GM18502 (cell line): ENCODE results near the gene USP40.
"Not testable (repeated sequence)": the region's sequence is repeated elsewhere in the genome, so short reads cannot be mapped to it uniquely, and the experiment has no call there.

Experiments
- ATAC-seq: cut with Tn5 transposase; IDR thresholded peaks from one replicate; pipeline ENCODE4 v1.9.1; 2021; ENCODE audit warnings: mild to moderate bottlenecking; ENCODE audit not compliant: unreplicated experiment, poor library complexity

USP40 gene, protein sequence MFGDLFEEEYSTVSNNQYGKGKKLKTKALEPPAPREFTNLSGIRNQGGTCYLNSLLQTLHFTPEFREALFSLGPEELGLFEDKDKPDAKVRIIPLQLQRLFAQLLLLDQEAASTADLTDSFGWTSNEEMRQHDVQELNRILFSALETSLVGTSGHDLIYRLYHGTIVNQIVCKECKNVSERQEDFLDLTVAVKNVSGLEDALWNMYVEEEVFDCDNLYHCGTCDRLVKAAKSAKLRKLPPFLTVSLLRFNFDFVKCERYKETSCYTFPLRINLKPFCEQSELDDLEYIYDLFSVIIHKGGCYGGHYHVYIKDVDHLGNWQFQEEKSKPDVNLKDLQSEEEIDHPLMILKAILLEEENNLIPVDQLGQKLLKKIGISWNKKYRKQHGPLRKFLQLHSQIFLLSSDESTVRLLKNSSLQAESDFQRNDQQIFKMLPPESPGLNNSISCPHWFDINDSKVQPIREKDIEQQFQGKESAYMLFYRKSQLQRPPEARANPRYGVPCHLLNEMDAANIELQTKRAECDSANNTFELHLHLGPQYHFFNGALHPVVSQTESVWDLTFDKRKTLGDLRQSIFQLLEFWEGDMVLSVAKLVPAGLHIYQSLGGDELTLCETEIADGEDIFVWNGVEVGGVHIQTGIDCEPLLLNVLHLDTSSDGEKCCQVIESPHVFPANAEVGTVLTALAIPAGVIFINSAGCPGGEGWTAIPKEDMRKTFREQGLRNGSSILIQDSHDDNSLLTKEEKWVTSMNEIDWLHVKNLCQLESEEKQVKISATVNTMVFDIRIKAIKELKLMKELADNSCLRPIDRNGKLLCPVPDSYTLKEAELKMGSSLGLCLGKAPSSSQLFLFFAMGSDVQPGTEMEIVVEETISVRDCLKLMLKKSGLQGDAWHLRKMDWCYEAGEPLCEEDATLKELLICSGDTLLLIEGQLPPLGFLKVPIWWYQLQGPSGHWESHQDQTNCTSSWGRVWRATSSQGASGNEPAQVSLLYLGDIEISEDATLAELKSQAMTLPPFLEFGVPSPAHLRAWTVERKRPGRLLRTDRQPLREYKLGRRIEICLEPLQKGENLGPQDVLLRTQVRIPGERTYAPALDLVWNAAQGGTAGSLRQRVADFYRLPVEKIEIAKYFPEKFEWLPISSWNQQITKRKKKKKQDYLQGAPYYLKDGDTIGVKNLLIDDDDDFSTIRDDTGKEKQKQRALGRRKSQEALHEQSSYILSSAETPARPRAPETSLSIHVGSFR

DNA sequence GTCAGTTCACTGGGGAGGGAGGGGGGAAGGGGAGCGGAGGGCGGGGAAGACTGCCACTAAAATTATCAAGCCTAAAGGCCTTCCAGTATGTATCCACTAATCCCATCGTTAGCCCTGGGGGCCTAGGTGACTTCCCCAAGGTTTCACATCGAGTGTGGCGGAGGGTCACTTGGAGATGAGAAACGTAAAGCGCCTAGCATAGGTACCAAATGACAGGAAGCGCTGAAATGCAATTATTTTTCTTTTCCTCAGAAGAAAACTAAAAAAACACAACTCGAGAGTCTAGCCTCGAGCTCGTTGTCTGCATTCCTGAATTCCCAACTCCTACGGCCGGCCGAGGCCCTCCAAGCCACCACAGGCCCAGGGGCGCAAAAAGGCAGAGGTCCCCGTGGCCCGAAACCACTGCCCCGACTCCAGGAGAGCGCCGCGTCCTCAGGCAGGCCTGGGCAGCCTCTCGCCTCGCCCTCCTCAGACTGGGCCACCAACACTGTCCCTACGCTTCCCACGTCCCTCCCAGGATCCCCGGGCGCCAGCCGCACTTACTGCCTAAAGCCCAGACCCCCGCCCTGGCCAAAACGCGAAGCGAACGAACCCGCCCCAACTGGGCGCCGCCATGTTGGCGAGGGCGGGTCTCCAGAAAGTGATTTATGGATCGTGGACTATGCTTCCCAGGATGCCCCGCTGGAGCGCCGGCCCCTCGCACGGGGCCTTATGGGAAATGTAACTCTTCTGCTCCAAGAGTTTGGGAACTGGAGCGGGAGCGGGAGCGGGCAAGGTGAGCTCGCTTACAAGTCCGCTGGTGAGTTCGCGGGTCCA lies at the start of gene USP40:
TSS of gene USP40 (minus strand) at position 642 of the 816 bp plus-strand sequence. CDS start 1,228 bp downstream, outside the sequence.
- ATAC-seq, result peak; percentile 64

DNA sequence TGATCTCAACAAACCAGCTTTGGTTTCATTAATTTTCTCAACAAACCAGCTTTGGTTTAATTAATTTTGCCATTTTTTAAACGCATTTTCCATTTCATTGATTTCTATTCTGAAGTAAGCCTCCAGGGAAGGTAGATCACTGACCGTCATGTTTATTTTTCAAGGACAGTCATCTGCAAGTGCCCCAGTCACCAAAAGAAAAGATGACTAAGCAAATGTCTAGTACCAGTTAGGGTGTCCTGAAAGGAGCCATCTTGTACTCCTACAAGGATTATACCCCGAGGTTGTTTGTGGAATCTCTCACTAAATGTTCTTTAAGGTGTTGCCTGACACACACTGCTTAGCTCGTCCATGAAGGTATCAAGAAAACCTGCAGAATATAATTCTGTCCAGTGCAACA lies 44.7 kb upstream of the USP40 start:
- no peak for ATAC-seq

DNA sequence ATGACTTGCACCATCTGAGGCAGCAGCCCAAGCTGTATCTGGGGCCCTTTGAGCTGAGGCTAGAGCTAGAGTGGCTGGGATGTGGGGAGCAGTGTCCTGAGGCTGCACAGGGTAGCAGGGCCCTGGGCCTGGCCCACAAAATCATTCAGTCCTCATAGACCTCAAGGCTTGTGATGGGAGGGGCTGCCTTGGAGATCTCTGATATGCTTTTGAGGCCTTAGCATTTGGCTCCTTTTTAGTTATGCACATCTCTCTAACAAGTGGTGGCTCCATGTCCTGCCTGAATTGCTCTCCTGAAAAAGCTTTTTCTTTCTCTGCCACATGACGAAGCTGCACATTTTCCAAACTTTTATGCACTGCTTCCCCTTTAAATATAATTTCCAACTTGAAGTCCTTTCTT lies 39.1 kb upstream of the USP40 start:
- ATAC-seq, result no peak

DNA sequence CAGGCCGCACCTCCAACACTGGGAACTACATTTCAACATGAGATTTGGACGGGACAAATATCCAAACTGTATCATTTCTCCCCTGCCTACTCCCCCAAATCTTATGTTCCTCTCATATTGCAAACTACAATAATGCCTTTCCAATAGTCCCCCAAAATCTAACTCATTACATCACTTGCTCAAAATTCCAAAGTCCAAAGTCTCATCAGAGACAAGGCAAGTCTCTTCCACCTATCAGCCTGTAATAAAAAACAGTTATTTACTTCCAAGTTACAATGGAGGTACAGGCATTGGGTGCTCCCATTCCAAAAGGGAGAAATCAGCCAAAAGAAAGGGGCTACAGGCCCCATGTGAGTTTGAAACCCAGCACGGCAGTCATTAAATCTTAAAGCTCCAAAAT lies 38.2 kb upstream of the USP40 start:
- no peak for ATAC-seq

DNA sequence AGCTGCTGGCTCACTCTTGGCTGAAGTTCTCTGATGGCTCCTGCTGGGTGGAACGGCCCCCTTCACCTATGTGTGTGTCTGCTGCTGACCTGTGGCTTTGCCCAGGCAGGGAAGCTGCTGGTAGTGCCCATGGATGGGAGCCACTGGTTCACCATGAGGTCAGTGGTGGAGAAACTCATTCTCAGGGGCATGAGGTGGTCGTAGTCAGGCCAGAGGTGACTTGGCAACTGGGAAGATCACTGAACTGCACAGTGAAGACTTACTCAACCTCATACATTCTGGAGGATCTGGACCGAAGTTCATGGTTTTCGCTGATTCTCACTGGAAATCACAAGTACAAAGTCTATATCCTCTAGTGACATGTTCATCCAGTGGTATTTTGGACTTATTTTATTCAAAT lies 36.9 kb upstream of the USP40 start:
- ATAC-seq, result no peak

DNA sequence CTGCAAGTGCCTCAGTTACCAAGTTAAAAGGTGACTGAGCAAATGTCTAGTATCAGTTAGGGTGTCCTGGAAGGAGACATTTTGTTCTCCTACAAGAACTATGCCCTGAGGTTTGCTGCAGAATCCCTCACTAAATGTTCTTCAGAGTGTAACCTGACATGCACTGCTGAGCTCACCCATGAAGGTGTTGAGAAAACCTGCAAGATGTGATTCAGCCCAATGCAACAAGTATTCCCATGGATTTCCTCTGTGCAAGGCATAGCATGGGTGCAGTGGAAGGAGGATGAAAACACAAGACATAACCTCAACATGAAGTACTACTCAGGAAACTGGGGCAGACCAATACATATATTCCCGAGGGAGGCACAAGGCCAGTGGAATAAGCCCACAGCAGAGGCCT lies 35.5 kb upstream of the USP40 start:
- ATAC-seq, result no peak

DNA sequence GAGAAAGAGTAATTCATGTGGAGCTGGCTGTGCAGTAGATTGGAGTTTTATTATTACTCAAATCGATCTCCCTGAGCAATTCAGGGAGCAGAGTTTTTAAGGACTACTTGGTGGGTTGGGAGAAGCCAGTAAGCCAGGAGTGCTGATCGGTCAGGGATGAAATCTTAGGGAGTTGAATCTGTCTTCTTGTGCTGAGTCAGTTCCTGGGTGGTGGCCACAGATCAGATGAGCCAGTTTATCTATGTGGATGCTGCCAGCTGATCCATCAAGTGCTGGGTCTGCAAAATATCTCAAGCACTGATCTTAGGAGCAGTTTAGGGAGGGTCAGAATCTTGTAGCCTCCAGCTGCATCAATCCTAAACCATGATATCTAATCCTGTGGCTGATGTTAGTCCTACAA lies 33.8 kb upstream of the USP40 start:
- ATAC-seq, result no peak

DNA sequence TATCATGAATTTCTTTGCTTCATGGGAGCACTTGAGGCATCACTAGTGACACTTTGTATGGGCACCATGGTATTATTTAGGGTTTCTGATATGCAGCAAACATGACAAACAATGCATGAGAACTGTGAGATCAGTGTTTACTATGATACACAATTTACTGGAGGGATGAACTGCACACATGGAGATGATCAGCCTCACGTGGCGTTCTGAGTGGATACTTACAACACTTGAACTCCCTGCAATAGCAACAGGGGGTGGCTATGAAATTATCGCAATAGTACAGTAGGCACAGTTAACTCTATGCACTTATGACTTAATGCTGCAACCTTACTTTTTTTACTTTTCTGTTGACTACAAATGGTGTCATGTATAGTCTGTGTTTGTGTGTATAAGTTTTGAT lies 32.4 kb upstream of the USP40 start:
- ATAC-seq, result no peak

DNA sequence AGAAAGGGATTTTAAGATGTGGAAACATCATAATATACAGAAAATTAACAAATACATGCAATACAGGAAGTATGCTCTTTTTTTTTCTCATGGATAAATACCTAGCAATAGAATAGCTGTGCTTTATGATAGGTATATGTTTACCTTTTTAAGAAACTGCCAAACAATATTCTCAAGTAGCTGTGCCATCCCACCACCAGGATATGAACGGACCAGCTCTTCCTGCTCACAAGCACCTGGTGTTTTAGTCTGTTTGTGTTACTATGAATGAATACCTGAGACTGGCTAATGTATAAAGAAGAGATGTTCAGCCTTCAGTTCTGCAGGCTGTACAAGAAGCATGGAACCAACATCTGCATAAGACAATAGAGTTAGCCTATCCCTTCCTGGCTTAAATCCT lies 30.9 kb upstream of the USP40 start:
- no peak for ATAC-seq

DNA sequence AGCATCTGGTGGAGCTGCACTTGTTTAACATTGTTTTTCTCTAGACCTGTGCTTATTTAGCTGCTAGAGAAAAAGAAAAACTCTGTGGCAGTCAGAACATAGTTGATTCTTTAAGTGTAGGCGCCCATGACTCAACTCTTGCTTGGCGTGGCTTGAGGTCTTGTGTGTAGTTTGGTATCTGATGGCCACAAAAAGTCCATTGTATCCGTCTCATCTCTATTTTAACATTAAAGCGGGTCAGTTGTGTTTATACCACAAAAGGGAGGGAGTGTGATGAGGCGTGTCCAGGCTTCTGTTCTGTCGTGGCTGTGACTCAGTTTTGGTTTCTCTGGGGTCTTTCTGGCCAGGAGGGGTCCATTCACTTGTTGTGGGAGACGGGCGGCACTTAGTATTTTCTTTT lies 26.6 kb upstream of the USP40 start:
- ATAC-seq, result no peak

DNA sequence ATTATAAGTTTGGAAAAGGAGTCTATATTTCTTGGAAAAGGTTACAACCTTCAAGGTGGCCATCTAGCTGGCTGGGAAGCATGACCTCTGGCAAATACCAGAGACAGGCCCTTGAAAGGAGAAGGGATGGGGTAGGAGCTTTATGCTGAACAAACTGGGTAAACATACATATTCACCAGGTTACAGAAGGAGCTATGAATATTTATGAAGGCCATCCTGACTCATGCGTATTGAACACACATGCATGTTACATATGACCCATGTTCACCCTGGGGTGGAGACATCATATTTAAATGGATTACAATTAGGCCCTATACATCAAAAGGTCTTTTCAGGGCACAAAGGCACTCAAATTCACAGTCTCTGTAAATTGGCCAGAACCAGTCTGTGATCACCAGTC lies 26.1 kb upstream of the USP40 start:
- ATAC-seq, result not testable (repeated sequence)

DNA sequence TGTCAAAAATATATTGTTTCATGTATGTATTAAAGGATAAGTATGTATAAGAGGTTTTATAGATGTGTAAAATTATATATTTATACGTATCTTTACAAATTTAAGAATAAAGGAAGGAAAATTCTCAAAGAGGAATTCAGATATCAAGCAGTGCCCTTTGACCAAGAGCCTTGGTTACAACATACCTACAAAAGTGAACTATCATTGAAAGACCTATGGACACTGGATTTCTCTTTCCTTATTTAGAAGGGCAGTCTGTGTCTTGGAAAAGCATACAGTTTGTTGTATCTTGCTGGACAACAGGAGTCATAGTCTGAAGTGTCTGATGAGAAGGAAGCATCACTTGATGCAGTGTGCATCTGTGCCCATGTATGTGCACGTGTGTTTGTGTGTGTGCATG lies 21.8 kb upstream of the USP40 start:
- ATAC-seq, result no peak

DNA sequence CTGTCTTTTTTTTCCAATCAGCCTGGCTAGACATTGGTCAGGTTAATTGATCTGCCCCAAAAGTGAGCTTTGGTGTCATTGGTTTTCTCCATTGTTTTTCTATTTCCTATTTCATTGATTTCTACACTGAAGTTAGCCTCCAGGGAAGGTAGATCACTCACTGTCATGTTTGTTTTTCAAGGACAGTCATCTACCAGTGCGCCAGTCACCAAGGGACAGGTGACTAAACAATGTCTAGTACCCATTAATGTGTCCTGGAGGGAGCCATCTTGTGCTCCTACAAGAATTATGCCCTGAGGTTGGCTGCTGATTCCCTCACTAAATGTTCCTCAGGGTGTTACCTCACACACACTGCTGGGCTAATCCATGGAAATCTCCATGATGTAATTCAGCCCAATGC lies 17.6 kb upstream of the USP40 start:
- ATAC-seq, result no peak

DNA sequence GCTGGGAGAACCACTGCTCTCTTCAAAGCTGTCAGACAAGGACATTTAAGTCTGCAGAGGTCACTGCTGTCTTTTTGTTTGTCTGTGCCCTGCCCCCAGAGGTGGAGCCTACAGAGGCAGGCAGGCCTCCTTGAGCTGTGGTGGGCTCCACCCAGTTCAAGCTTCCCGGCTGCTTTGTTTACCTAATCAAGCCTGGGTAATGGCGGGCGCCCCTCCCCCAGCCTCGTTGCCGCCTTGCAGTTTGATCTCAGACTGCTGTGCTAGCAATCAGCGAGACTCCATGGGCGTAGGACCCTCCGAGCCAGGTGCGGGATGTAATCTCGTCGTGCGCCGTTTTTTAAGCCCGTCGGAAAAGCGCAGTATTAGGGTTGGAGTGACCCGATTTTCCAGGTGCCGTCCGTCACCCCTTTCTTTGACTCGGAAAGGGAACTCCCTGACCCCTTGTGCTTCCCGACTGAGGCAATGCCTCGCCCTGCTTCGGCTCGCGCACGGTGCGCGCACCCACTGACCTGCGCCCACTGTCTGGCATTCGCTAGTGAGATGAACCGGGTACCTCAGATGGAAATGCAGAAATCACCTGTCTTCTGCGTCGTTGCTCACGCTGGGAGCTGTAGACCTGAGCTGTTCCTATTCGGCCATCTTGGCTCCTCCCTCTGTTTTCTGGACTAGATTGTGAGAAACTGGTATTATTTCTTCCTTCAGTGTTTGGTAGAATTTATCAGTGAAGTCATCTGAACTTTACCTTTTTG lies 16.8 kb upstream of the USP40 start:
- ATAC-seq, result not testable (repeated sequence)

DNA sequence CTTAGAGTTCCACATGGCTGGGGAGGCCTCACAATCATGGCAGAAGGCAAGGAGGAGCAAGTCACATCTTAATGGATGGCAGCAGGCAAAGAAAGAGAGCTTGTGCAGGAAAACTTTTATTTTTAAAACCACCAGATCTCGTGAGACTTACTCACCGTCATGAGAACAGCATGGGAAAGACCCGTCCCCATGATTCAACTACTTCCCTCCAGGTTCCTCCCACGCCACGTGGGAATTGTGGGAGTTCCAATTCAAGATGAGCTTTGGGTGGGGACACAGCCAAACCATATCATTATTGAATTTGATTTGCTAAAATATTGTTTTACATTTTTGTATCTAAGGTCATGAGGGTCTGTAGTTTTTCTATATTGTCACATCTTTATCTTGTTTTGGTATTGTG lies 10.8 kb upstream of the USP40 start:
- not testable (repeated sequence) for ATAC-seq

DNA sequence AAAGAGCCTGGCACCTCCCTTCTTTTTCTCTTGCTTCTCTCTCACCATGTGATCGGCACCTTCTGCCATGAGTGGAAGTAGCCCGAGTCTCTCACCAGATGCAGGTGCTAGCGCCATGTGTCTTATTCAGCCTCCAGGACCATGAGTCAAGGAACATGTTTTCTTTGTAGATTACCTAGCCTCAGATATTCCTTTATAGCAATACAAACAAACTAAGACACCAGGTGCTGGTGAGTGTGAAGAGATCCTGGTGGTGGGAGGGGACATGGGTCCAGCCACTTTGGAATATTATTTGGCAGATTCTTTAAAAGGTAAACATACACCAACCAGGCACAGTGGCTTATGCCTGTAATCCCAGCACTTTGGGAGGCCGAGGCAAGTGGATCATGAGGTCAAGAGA lies 5.9 kb upstream of the USP40 start:
- no peak for ATAC-seq

DNA sequence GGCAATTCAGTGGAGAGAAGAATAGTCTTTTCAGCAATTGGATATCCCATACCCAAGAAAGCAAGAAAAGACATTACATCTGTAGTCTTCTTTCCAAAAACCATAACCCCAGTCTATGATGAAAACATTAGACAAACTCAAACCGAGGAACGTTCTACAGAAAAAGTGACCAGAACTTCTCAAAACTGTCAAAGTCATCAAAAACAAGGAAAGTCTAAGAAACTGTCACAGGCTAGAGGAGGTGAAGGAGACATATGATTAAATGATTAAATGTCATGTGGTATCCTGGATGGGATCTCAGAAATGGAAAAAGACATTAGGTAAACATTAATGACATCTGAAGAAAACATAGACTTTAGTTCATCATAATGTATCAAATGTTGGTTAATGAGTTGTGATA lies 4.9 kb upstream of the USP40 start:
- ATAC-seq, result no peak

DNA sequence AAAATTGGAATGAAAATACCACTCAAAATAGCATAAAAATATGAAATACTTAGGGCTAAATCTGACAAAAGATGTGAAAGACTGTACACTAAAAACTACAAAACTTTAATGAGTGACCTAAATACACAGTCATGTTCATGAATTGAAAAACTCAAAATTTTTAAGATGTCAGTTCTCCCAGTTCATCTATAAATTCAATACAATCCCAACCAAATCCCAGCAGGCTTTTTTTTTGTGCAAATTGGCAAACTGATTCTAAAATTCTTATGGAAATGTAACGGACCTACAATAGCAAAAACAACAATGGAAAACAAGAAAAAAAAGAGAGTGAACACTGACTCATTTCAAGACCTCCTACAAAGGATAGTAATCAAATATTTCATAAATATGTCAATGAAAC lies 4.4 kb upstream of the USP40 start:
- ATAC-seq, result no peak

DNA sequence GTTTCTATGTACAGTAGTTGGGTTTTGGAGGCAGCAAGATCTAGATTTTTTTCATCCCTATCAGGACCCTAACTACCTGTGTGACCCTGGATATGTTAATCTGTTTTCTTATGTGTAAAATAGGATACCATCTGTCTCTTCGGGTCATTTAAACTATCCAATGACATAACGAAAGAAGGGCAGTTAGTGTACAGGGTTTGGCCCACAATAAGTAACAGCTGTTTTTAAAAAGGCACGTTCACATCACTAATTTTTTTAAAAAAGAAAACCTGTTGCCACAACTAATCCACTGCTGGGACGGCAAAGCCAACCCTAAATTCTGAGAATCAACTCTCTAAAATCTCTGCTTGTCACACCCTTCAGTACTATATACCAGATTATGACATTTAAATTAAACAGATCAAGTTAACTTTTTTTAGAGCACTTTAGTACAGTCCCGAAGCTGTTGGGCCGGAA lies 869 bp downstream of the USP40 start:
- peak; percentile 24 for ATAC-seq
